K562 (cell line): Measurements from ENCODE around the gene PTPN5. TPM values are rescaled to one million over a fixed set of nuclear protein-coding genes. Genes with fewer than 3 reads are reported as not detected.

Source experiments
- ATAC-seq: fragments of 200-7000 bp; cut with Tn5 transposase; 3 replicates; pipeline ENCODE4 v1.9.1; 2020; ENCODE audit warnings: moderate library complexity
- BruUV-seq: library from RNA; stranded (reverse); fragments of 400-500 nt; replicated peaks from 2 replicates; lab custom pipeline; 2021; lab: Mats Ljungman, UMichigan
- CTCF ChIA-PET: fragments of 300-600 bp; formaldehyde crosslinking; extraction: SDS; loops from one replicate; lab custom pipeline; 2021; ENCODE audit warnings: low intra/inter-chr PET ratio; lab: Yijun Ruan, JAX
- POLR2A ChIA-PET: fragments of 300-600, 350-650 bp; sonication (Branson Sonifier 250); formaldehyde crosslinking; extraction: SDS; loops from one replicate; lab custom pipeline; 2021; ENCODE audit warnings: antibody characterized with exemption, inconsistent platforms; lab: Yijun Ruan, JAX
- DNase-seq, 4 experiments: peaks; one replicate each; pipeline versions ENCODE4 v3.0.0 to v3.0.0-alpha.2; 2011 to 2018; ENCODE audit warnings: low spot score in 3 of 4, mixed read lengths in 3 of 4; ENCODE audit errors: extremely low read depth in 1 of 4
- FAIRE-seq: peaks from 2 replicates; lab custom pipeline; 2011; peaks lifted over from hg19 to GRCh38; lab: Jason Lieb, UNC
- H2AFZ ChIP-seq: 2 replicates; pipeline ENCODE4 v1.6.0; 2011; ENCODE audit warnings: low read depth, low read length, control low read depth, inconsistent platforms
- H3K27ac ChIP-seq: fragments of 200-600 bp; 3 replicates; pipeline ENCODE4 v1.8.0; 2011; ENCODE audit warnings: low read depth, mild to moderate bottlenecking, control low read depth, inconsistent platforms, low read length, moderate library complexity, mixed read lengths; ENCODE audit errors: extremely low read depth
- H3K27me3 ChIP-seq, 2 experiments: fragments of 300-600 bp in 1 of 2; 2 replicates in 1 of 2; 3 replicates in 1 of 2; pipeline versions ENCODE4 v1.6.0 to v1.8.0; 2011; ENCODE audit warnings: inconsistent platforms in 2 of 2, low read length in 2 of 2, mild to moderate bottlenecking in 1 of 2, mixed read lengths in 1 of 2, moderate library complexity in 1 of 2; ENCODE audit not compliant: control insufficient read depth in 2 of 2, insufficient read depth in 2 of 2
- H3K36me3 ChIP-seq: fragments of 300-600 bp; 3 replicates; pipeline ENCODE4 v1.8.0; 2011; ENCODE audit warnings: mild to moderate bottlenecking, low read length, inconsistent platforms; ENCODE audit not compliant: control insufficient read depth, insufficient read depth
- H3K4me1 ChIP-seq, 2 experiments: fragments of 200-600 bp in 1 of 2; replicated peaks in 1 of 2; 2 replicates in 1 of 2; 3 replicates in 1 of 2; pipeline versions ENCODE4 v1.5.1 to v1.8.0; 2011; ENCODE audit warnings: inconsistent platforms in 2 of 2, low read length in 2 of 2, mild to moderate bottlenecking in 1 of 2, mixed read lengths in 1 of 2, moderate library complexity in 1 of 2; ENCODE audit not compliant: control insufficient read depth in 2 of 2, insufficient read depth in 2 of 2
- H3K4me2 ChIP-seq: 2 replicates; pipeline ENCODE4 v1.6.1; 2011; ENCODE audit warnings: low read length, control low read depth, inconsistent platforms, mixed read lengths; ENCODE audit not compliant: insufficient read depth
- H3K4me3 ChIP-seq: fragments of 200-600 bp; sonication (generic), shearing (Covaris generic); 2 replicates; pipeline ENCODE4 v1.5.1; 2016; ENCODE audit warnings: control low read depth, inconsistent platforms
- H3K79me2 ChIP-seq: fragments of 200-600 bp; 3 replicates; pipeline ENCODE4 v1.8.0; 2011; ENCODE audit warnings: low read length, inconsistent platforms; ENCODE audit not compliant: control insufficient read depth, insufficient read depth
- H3K9ac ChIP-seq, 2 experiments: 2 replicates each; pipeline versions ENCODE4 v1.6.0 to v1.6.1; 2011; ENCODE audit warnings: low read depth in 2 of 2, low read length in 2 of 2, control low read depth in 1 of 2, inconsistent platforms in 1 of 2, mild to moderate bottlenecking in 1 of 2, mixed read lengths in 1 of 2; ENCODE audit not compliant: insufficient read depth in 1 of 2
- H3K9me1 ChIP-seq: one replicate; pipeline ENCODE4 v1.6.0; 2011; ENCODE audit warnings: inconsistent platforms, mild to moderate bottlenecking, low read length, moderate library complexity; ENCODE audit not compliant: control insufficient read depth, insufficient read depth
- H3K9me3 ChIP-seq: replicated peaks from 2 replicates; pipeline ENCODE4 v1.5.1; 2011; ENCODE audit warnings: low read depth, low read length, inconsistent platforms; ENCODE audit not compliant: control insufficient read depth, insufficient read depth
- H4K20me1 ChIP-seq: replicated peaks from 2 replicates; pipeline ENCODE4 v1.6.1; 2011; ENCODE audit warnings: low read length, inconsistent platforms, mixed read lengths; ENCODE audit not compliant: control insufficient read depth, insufficient read depth
- FOXM1 ChIP-seq, 2 experiments: fragments of 450-650 bp in 1 of 2; sonication (generic) in 1 of 2; formaldehyde crosslinking in 1 of 2; IDR thresholded peaks; 2 replicates each; pipeline versions ENCODE4 v1.6.1 to v1.9.0; 2017 to 2022; ENCODE audit warnings: low read depth in 2 of 2, mild to moderate bottlenecking in 2 of 2, missing genetic modification reagents in 1 of 2, moderate library complexity in 1 of 2
- KAT7 ChIP-seq: sonication (generic); formaldehyde crosslinking; IDR thresholded peaks from 2 replicates; pipeline ENCODE4 v1.8.0; 2022; ENCODE audit warnings: missing genetic modification reagents, mild to moderate bottlenecking, borderline replicate concordance
- MAFK ChIP-seq: IDR thresholded peaks from 2 replicates; pipeline ENCODE4 v1.6.1; 2011; ENCODE audit warnings: low read length, improper control_type of control experiment
- NR2C1 ChIP-seq, 2 experiments: fragments of 450-650 bp; IDR thresholded peaks; 2 replicates each; pipeline ENCODE4 v1.6.1; 2017; ENCODE audit warnings: mild to moderate bottlenecking in 2 of 2, antibody characterized with exemption in 1 of 2, inconsistent platforms in 1 of 2, missing compliant biosample characterization in 1 of 2, missing genetic modification characterization in 1 of 2
- PHB2 ChIP-seq: fragments of 450-650 bp; IDR thresholded peaks from 2 replicates; pipeline ENCODE4 v1.6.1; 2017; ENCODE audit warnings: low read depth
- PRMT5 ChIP-seq: sonication (generic); formaldehyde crosslinking; IDR thresholded peaks from 2 replicates; pipeline ENCODE4 v1.5.0; 2020; ENCODE audit warnings: missing genetic modification reagents
- RB1 ChIP-seq: fragments of 450-650 bp; IDR thresholded peaks from 2 replicates; pipeline ENCODE4 v1.6.1; 2017; ENCODE audit warnings: low read depth, mild to moderate bottlenecking
- RFX1 ChIP-seq: fragments of 450-650 bp; IDR thresholded peaks from 2 replicates; pipeline ENCODE4 v1.6.1; 2016; ENCODE audit warnings: mild to moderate bottlenecking, moderate library complexity
- WGBS: fragments of 100-300 bp; shearing (Covaris generic); methylation state at CpG from one replicate; pipeline ENCODE4 v1.1.6; 2016; ENCODE audit warnings: low coverage, mixed read lengths; ENCODE audit not compliant: insufficient coverage; ENCODE audit errors: missing lambda C conversion rate; 5-methylcytosine and 5-hydroxymethylcytosine counted together
- in situ Hi-C: fragments of 300-500 bp; cut with MboI; formaldehyde crosslinking; loops from 4 replicates; pipeline ENCODE4 v1.15.0; 2018; ENCODE audit warnings: inconsistent platforms, mixed read lengths
- intact Hi-C: fragments of 100-400 bp; cut with micrococcal nuclease; formaldehyde crosslinking; loops from 2 replicates; pipeline ENCODE4 v1.14.2; 2022
- polyA plus RNA-seq, 8 experiments: library from polyadenylated mRNA; depleted of rRNA in 4 of 8; stranded (reverse) in 5 of 8; unstranded in 3 of 8; fragments of >200 nt; fragmentation: Nextera tagmentation in 2 of 8; fragmentation: Illumina TruSeq in 1 of 8; extraction: Ambion mirVana in 2 of 8; extraction: Trizol in 1 of 8; gene quantifications; 2 replicates each; pipeline versions ENCODE4 v1.2.1 to v1.2.3, GENCODE V29; 2011 to 2014; ENCODE audit warnings: inconsistent platforms in 1 of 8, missing spikeins in 1 of 8
- total RNA-seq, 7 experiments: library from RNA; depleted of rRNA in 6 of 7; stranded (reverse); fragments of >200 nt in 6 of 7; fragmentation: Illumina TruSeq in 2 of 7; extraction: Trizol in 2 of 7; gene quantifications; 2 replicates each; pipeline versions ENCODE4 v1.2.1 to v1.2.3, GENCODE V29; 2011 to 2021; ENCODE audit warnings: low replicate concordance in 1 of 7
- TF ChIP-seq, protein P1 (sequence below): fragments of 200-800 bp; sonication (Bioruptor generic); IDR thresholded peaks from 2 replicates; pipeline ENCODE4 v1.6.1; 2017; ENCODE audit warnings: missing genetic modification characterization, missing compliant biosample characterization
- TF ChIP-seq, protein P2 (sequence below): fragments of 250-450 bp; sonication (Bioruptor Pico); IDR thresholded peaks from 2 replicates; pipeline ENCODE4 v1.4.0; 2020
- TF ChIP-seq, protein P3 (sequence below): IDR thresholded peaks from 2 replicates; pipeline ENCODE4 v1.6.1; 2011; ENCODE audit warnings: borderline replicate concordance, low read depth, mild to moderate bottlenecking, moderate library complexity, low read length; ENCODE audit not compliant: insufficient read depth, poor library complexity, severe bottlenecking

The PTPN5 gene
- total and polyA plus RNA-seq, 9 of the 15 experiments (the other 6 are each of a cell fraction or from before 2014, with no cell fraction given) = not detected

DNA sequence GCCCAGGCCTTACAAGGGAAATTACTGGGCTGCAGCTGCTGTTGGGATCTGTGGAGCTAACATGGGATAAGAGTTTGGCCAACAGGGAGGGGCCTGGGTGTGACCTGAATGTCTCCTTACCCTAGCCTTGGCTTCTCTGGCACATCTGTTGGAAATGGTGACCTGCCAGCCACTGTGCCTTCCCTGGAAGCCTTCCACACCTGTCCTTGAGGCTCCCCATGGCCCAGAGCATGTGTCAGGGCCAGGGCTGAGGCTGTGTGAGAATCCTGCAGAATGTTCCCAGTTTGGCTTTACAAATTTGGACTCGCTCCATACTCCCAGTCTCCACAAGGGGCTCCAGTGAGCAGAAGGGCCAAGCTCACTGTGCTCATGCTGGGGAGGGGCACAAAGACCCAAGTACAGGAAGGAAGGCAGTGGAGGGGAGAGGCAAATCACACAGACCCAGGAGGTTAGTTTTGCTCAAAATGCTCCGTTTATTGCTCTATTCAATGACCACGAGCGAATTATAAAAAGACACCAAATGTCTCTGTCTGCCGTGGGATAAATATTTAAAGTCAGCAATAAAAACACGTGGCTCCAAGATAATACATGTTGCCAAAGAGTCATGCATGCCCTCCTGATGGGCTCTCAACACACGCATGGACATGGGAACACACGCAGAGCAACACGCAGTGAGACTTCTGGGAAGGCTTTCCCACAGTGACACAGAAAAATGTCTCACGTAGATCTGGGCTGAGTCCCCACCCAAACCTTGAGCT is 63.9 kb downstream of the PTPN5 start:
- ATAC-seq (peak; percentile 90), DNase-seq (peak; percentile 67 to 76 (median 73)), FAIRE-seq (peak; percentile 87)
- Histone ChIP-seq H3K9ac (no peak overlapping the region; a peak in 1 of 4 replicates), H3K27ac (no peak overlapping the region), H3K4me1 (peaks cover 0 to 3% of the 10 kb centered on the region in 2 experiments; a peak in 1 of 5 replicates), H3K4me2 (no peak overlapping the region), H3K36me3 (no peaks in the 10 kb centered on the region), H3K9me3 (no peaks in the 10 kb centered on the region), H4K20me1 (no peaks in the 10 kb centered on the region), H3K4me3 (no peak overlapping the region), H2AFZ (peak overlapping the region; percentile 54), H3K9me1 (no peaks in the 10 kb centered on the region), H3K79me2 (no peaks in the 10 kb centered on the region), H3K27me3 (peaks cover 0 to 32% of the 10 kb centered on the region in 2 experiments; a peak in 2 of 5 replicates)
- in situ Hi-C loops = loop anchor here (25.0 kb wide), 1 partner anchor 190 kb away; the partner anchor contains the start of gene TSG101
- 14% methylated on average over 10 of the region's 10 CpGs for WGBS
- intact Hi-C loops = no loop called here
- ChIA-PET POLR2A (interaction anchor here (0.6 to 1.3 kb wide), 3 partner anchors 12 to 353 kb away, joined by 3 to 6 read pairs (median 3); no protein-coding TSS in a partner anchor), CTCF (interaction anchor here (0.6 kb wide), 1 partner anchor 76 kb away, joined by 4 read pairs; no protein-coding TSS in a partner anchor)
- no TSS peak for BruUV-seq
- TF ChIP-seq PRMT5 (CRISPR knock-in tag) (no peak), MAFK (no peak), RB1 (no peak), NR2C1 (IDR thresholded peaks at IDR 0.05) (no peak), NR2C1 (tag; IDR thresholded peaks at IDR 0.05) (no peak), FOXM1 (IDR thresholded peaks at IDR 0.05; ENCODE audit: low read depth) (no peak), FOXM1 (CRISPR knock-in tag; IDR thresholded peaks at IDR 0.05; ENCODE audit: low read depth) (no peak), KAT7 (no peak), RFX1 (no peak), PHB2 (no peak)
- TF ChIP-seq, protein P1, sequence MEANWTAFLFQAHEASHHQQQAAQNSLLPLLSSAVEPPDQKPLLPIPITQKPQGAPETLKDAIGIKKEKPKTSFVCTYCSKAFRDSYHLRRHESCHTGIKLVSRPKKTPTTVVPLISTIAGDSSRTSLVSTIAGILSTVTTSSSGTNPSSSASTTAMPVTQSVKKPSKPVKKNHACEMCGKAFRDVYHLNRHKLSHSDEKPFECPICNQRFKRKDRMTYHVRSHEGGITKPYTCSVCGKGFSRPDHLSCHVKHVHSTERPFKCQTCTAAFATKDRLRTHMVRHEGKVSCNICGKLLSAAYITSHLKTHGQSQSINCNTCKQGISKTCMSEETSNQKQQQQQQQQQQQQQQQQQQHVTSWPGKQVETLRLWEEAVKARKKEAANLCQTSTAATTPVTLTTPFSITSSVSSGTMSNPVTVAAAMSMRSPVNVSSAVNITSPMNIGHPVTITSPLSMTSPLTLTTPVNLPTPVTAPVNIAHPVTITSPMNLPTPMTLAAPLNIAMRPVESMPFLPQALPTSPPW = peak; percentile 43
- TF ChIP-seq, protein P2, sequence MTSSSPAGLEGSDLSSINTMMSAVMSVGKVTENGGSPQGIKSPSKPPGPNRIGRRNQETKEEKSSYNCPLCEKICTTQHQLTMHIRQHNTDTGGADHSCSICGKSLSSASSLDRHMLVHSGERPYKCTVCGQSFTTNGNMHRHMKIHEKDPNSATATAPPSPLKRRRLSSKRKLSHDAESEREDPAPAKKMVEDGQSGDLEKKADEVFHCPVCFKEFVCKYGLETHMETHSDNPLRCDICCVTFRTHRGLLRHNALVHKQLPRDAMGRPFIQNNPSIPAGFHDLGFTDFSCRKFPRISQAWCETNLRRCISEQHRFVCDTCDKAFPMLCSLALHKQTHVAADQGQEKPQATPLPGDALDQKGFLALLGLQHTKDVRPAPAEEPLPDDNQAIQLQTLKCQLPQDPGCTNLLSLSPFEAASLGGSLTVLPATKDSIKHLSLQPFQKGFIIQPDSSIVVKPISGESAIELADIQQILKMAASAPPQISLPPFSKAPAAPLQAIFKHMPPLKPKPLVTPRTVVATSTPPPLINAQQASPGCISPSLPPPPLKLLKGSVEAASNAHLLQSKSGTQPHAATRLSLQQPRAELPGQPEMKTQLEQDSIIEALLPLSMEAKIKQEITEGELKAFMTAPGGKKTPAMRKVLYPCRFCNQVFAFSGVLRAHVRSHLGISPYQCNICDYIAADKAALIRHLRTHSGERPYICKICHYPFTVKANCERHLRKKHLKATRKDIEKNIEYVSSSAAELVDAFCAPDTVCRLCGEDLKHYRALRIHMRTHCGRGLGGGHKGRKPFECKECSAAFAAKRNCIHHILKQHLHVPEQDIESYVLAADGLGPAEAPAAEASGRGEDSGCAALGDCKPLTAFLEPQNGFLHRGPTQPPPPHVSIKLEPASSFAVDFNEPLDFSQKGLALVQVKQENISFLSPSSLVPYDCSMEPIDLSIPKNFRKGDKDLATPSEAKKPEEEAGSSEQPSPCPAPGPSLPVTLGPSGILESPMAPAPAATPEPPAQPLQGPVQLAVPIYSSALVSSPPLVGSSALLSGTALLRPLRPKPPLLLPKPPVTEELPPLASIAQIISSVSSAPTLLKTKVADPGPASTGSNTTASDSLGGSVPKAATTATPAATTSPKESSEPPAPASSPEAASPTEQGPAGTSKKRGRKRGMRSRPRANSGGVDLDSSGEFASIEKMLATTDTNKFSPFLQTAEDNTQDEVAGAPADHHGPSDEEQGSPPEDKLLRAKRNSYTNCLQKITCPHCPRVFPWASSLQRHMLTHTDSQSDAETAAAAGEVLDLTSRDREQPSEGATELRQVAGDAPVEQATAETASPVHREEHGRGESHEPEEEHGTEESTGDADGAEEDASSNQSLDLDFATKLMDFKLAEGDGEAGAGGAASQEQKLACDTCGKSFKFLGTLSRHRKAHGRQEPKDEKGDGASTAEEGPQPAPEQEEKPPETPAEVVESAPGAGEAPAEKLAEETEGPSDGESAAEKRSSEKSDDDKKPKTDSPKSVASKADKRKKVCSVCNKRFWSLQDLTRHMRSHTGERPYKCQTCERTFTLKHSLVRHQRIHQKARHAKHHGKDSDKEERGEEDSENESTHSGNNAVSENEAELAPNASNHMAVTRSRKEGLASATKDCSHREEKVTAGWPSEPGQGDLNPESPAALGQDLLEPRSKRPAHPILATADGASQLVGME (CRISPR knock-in tag) = no peak
- TF ChIP-seq, protein P3, sequence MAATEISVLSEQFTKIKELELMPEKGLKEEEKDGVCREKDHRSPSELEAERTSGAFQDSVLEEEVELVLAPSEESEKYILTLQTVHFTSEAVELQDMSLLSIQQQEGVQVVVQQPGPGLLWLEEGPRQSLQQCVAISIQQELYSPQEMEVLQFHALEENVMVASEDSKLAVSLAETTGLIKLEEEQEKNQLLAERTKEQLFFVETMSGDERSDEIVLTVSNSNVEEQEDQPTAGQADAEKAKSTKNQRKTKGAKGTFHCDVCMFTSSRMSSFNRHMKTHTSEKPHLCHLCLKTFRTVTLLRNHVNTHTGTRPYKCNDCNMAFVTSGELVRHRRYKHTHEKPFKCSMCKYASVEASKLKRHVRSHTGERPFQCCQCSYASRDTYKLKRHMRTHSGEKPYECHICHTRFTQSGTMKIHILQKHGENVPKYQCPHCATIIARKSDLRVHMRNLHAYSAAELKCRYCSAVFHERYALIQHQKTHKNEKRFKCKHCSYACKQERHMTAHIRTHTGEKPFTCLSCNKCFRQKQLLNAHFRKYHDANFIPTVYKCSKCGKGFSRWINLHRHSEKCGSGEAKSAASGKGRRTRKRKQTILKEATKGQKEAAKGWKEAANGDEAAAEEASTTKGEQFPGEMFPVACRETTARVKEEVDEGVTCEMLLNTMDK = no peak
